Testis (tissue), 2 donors: ENCODE results near the gene FAM184B.

ENCODE experiments used
- CTCF ChIP-seq, 3 experiments: fragments of 450-650 bp in 2 of 3; fragments of 200-600 bp in 1 of 3; sonication (generic) in 1 of 3; IDR thresholded peaks; one replicate each; pipeline ENCODE4 v1.5.1; 2016 to 2019; ENCODE audit warnings: antibody characterized with exemption in 3 of 3, mild to moderate bottlenecking in 2 of 3, moderate library complexity in 1 of 3
- POLR2A ChIP-seq: fragments of 450-650 bp; IDR thresholded peaks from one replicate; pipeline ENCODE4 v1.6.1; 2017; ENCODE audit warnings: antibody characterized with exemption, mild to moderate bottlenecking, moderate library complexity

GRCh38 chr4:17690135-17690534, 91.3 kb downstream of the FAM184B start:
- TF ChIP-seq CTCF (IDR thresholded peaks at IDR 0.05) (no peak), POLR2A (no peak)
